Heart left ventricle (tissue), 16 donors: ENCODE measurements around the gene RNASE8. TPM values are rescaled to one million over a fixed set of nuclear protein-coding genes. Genes with fewer than 3 reads are reported as not detected.

Source experiments
- ATAC-seq, 4 donors: fragments of 200-7000 bp; cut with Tn5 transposase; one replicate each; pipeline ENCODE4 v1.9.1; 2020 to 2022; ENCODE audit warnings: moderate library complexity in 4 of 4, mild to moderate bottlenecking in 3 of 4, moderate number of reproducible peaks in 1 of 4
- DNase-seq, 5 donors: peaks; one replicate each; pipeline ENCODE4 v3.0.0-alpha.2; 2020
- H3K27ac ChIP-seq, 12 donors: fragments of 200-600 bp; sonication (generic) in 4 of 12; one replicate each; pipeline versions ENCODE4 v1.5.0 to v1.8.0; 2016 to 2022; ENCODE audit warnings: mild to moderate bottlenecking in 2 of 12
- H3K27me3 ChIP-seq, 9 donors: fragments of 200-600 bp; sonication (generic) in 2 of 9; one replicate each; pipeline versions ENCODE4 v1.5.1 to v1.8.0; 2016 to 2022; ENCODE audit warnings: mild to moderate bottlenecking in 3 of 9
- H3K36me3 ChIP-seq, 9 donors: fragments of 200-600 bp; sonication (generic) in 2 of 9; one replicate each; pipeline versions ENCODE4 v1.5.0 to v1.8.0; 2018 to 2022; ENCODE audit warnings: mild to moderate bottlenecking in 2 of 9
- H3K4me1 ChIP-seq, 12 donors: fragments of 200-600 bp; sonication (generic) in 4 of 12; one replicate each; pipeline versions ENCODE4 v1.5.0 to v1.8.0; 2016 to 2022; ENCODE audit warnings: mild to moderate bottlenecking in 3 of 12
- H3K4me3 ChIP-seq, 12 donors: fragments of 200-600 bp; sonication (generic) in 4 of 12; one replicate each; pipeline versions ENCODE4 v1.5.0 to v1.8.0; 2017 to 2022; ENCODE audit warnings: mild to moderate bottlenecking in 9 of 12, moderate library complexity in 4 of 12
- H3K9me3 ChIP-seq, 12 donors: fragments of 200-600 bp; sonication (generic) in 4 of 12; one replicate each; pipeline versions ENCODE4 v1.5.0 to v1.8.0; 2016 to 2022; ENCODE audit warnings: mild to moderate bottlenecking in 1 of 12
- POLR2A ChIP-seq, 2 donors: fragments of 450-650 bp; IDR thresholded peaks; one replicate each; pipeline ENCODE4 v1.6.1; 2017; ENCODE audit warnings: antibody characterized with exemption in 2 of 2, mild to moderate bottlenecking in 2 of 2, moderate library complexity in 2 of 2
- WGBS, 4 donors: extraction: QIAGEN DNeasy Blood & Tissue Kit in 2 of 4; methylation state at CpG; one replicate each; pipeline versions ENCODE4 v1.1.5 to v1.1.7; 2013 to 2018; 5-methylcytosine and 5-hydroxymethylcytosine counted together
- intact Hi-C, 10 donors: fragments of 100-400 bp; cut with DNase I; formaldehyde crosslinking; loops; one replicate each; pipeline versions ENCODE4 v1.11.1 to v1.14.2; 2022
- polyA plus RNA-seq, 2 donors: library from polyadenylated mRNA; stranded (reverse); fragments of 200-250 nt; gene quantifications; one replicate each; pipeline ENCODE4 v1.2.3, GENCODE V29; 2013
- total RNA-seq, 9 donors: library from RNA; depleted of rRNA in 2 of 9; stranded (reverse); fragments of >200 nt in 2 of 9; fragmentation: NEBNext Ultra II Directional in 3 of 9; extraction: Animal tissue kit (Norgen Biotek cat#: 25700) in 3 of 9; gene quantifications; one replicate each; pipeline versions ENCODE4 v1.1.0 to v1.2.4, GENCODE V29; 2016 to 2023
- TF ChIP-seq, protein P1 (sequence below), 12 donors: fragments of 200-600 bp; sonication (generic) in 4 of 12; IDR thresholded peaks; one replicate each; pipeline versions ENCODE4 v1.5.0 to v1.8.0; 2018 to 2022; ENCODE audit warnings: antibody characterized with exemption in 12 of 12, mild to moderate bottlenecking in 5 of 12
- donor health status: ischemic (EF 13 %, LVEDD 7.1; RV severe dilation, severe dysfunction).
- donor health status: healthy with polysubstance abuse.
- donor health status: DM: no; HTN: yes; CAD: no.
- donor health status: DM: no; HTN: no; CAD: no.
- donor health status: ischemic (EF 25% LVEDD 6.9; RV normal size, moderate dysfunction).
- donor health status: ischemic (EF 25% LVEDD 5.7; RV mildly dilated, moderate dysfunction).
- donor health status: healthy.
- donor health status: DM: yes; HTN: yes; CAD: no.
- donor health status: ischemic (EF 35%, LVEDD 5.7; RV mildly dilated, moderate dysfunction).
- donor health status: nonischemic (EF 11% LVEDD 7.7; RV severe dilation, severe dysfunction).
- donor health status: DM: yes; HTN: yes; CAD: no.
- donor health status: PGD.
- donor health status: ischemic (EF 29% LVEDD 5.4; RV normal size, mild dysfunction).
- donor health status: nonischemic (EF 23%, LVEDD 6.1; RV moderate dilation, normal function).

RNASE8 gene
- total and polyA plus RNA-seq, 11 donors, result not detected

- no peaks in the 10 kb centered on the region for H3K9me3 ChIP-seq
- peaks cover 0 to 53% (median 39%) of the 10 kb centered on the region in 12 donors for H3K4me1 ChIP-seq
- no peaks in the 10 kb centered on the region for H3K27me3 ChIP-seq
- H3K4me3 ChIP-seq, result no peak within 1 kb of the TSS
- H3K36me3 ChIP-seq, result no peaks in the 10 kb centered on the region
- DNase-seq, result no peak
- TF ChIP-seq POLR2A (IDR thresholded peaks at IDR 0.05), result no peak
- TF ChIP-seq, protein P1, sequence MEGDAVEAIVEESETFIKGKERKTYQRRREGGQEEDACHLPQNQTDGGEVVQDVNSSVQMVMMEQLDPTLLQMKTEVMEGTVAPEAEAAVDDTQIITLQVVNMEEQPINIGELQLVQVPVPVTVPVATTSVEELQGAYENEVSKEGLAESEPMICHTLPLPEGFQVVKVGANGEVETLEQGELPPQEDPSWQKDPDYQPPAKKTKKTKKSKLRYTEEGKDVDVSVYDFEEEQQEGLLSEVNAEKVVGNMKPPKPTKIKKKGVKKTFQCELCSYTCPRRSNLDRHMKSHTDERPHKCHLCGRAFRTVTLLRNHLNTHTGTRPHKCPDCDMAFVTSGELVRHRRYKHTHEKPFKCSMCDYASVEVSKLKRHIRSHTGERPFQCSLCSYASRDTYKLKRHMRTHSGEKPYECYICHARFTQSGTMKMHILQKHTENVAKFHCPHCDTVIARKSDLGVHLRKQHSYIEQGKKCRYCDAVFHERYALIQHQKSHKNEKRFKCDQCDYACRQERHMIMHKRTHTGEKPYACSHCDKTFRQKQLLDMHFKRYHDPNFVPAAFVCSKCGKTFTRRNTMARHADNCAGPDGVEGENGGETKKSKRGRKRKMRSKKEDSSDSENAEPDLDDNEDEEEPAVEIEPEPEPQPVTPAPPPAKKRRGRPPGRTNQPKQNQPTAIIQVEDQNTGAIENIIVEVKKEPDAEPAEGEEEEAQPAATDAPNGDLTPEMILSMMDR (IDR thresholded peaks at IDR 0.05), result no peak
- no peak for ATAC-seq
- H3K27ac ChIP-seq, result peak within 1 kb of the TSS in 3 of 12 donors; percentile 87 to 94 (median 93)
- WGBS, 4 donors, result 89 to 95% (median 93%) methylated on average over 5 of the region's 5 CpGs
- intact Hi-C loops, result loop anchor here in 7 of 10 donors (5.0 to 10.0 kb wide), 9 partner anchors 34 to 636 kb away; partner anchors contain the start of genes RNASE4 (in 3 of the 7), ANG (in 2 of the 7), PIP4P1 (in 1 of the 7) and PNP (in 1 of the 7)
These were observed 43.3 kb downstream of the RNASE8 start, which contains the start of gene TMEM253 for GRCh38 chr14:21100931-21101330. TMEM253 (plus strand) TSS chr14:21101066; CDS start chr14:21101344, 278 bp downstream.

DNA sequence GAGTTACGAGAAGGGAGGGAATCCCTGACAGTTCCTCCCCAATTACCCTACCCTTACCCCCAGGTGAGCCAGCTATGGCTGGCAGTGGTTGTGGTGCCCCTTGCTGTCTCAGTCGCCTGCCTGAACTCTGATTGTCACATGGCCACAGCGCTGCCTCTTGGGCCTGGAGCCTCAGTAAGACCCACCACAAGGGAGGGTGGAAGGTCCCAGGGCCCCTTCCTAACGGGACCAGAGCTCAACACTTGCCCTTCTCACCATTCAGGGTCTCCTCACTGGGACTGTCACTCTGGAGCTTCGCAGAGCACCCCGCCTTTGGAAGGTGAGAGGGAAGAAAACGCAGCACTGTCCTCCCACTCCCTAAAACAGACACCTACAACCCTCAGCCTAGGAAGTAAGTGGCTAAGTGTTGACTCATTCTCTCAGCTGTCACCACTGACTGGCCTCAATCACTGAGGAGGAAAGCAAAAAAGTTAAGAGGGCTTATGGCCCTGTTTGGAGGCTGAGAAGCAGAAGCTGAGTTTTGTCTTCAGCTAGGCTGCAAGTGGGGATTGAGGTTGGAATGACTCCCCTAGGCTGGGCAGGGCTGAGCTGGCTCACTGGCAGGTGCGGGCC lies 44.3 kb downstream of the RNASE8 start:
- Histone ChIP-seq H3K4me3 (no peak overlapping the region), H3K9me3 (no peaks in the 10 kb centered on the region), H3K27ac (no peak overlapping the region), H3K36me3 (no peaks in the 10 kb centered on the region), H3K4me1 (peaks cover 0 to 57% (median 43%) of the 10 kb centered on the region in 12 donors), H3K27me3 (no peaks in the 10 kb centered on the region)
- 80 to 87% (median 86%) methylated on average over 8 of the region's 8 CpGs for WGBS, 4 donors
- ATAC-seq, result no peak
- TF ChIP-seq POLR2A (IDR thresholded peaks at IDR 0.05), result no peak
- TF ChIP-seq, protein P1 (IDR thresholded peaks at IDR 0.05), result no peak
- no peak for DNase-seq
- intact Hi-C loops, result loop anchor here in 7 of 10 donors (5.0 to 10.0 kb wide), 9 partner anchors 35 to 637 kb away; partner anchors contain the start of genes RNASE4 (in 3 of the 7), ANG (in 2 of the 7), PIP4P1 (in 1 of the 7) and PNP (in 1 of the 7)

DNA sequence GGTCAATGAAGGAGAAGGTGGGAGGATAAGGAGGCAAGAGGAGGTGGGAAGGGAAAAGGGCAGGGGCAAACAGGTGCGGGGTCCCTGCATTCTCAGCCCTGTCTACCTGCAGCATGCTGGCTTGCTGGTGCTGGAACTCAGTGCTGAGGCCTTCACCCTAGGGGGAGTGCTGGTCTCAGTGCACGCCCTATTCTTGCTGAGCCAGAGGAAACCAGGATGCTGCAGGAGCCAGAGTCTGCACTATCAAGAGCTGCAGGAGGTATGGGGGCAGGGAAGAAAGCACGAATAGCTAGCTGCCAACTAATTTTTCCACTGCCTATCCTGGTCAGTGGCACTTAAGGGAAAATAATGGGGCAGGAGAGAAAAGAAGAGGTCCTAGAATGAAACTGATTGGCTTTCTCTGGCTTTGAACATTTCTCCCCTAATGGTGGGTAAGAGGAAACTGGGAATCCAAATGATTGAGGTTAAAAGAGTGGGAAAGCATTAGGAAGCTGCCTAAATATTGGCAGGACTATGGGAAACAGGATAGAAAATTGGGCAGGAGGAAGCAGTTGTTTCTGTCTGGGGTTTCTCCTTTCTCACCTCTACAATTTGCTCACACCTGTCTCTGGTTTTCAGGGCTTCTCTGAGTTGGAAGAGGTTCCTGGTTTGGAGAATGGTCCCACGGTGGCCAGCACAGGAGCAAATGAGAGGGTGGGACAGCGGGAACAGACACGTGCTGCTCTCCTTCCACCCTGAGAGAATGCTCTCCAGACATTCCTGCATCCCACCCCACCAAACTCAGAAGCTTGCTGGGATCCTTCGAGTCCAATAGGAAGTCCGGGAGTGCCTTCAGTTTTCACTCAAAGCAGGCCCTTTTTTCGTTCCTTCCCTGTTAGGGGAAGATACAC lies 45.1 kb downstream of the RNASE8 start:
- no peak for ATAC-seq
- WGBS, 4 donors, result 19 to 26% (median 23%) methylated on average over 9 of the region's 9 CpGs

More for the DNA sequence above, 45.1 kb downstream of the RNASE8 start:
- Histone ChIP-seq H3K4me1 (peaks cover 0 to 55% (median 37%) of the 10 kb centered on the region in 12 donors), H3K36me3 (no peaks in the 10 kb centered on the region), H3K9me3 (no peaks in the 10 kb centered on the region), H3K27me3 (no peaks in the 10 kb centered on the region), H3K27ac (peak overlapping the region in 10 of 12 donors; percentile 95 to 100 (median 97)), H3K4me3 (peak overlapping the region in 11 of 12 donors; percentile 61 to 88 (median 73))
- intact Hi-C loops, result loop anchor here in 7 of 10 donors (5.0 to 10.0 kb wide), 9 partner anchors 35 to 638 kb away; partner anchors contain the start of genes RNASE4 (in 3 of the 7), ANG (in 2 of the 7), PIP4P1 (in 1 of the 7) and PNP (in 1 of the 7)
- DNase-seq, result no peak
- no peak for TF ChIP-seq POLR2A (IDR thresholded peaks at IDR 0.05)
- TF ChIP-seq, protein P1 (IDR thresholded peaks at IDR 0.05), result no peak
